ENCODE measurements around the gene LYRM2.

The LYRM2 gene

GRCh38 chr6:89596484-89596883 lies 42.1 kb downstream of the LYRM2 start:
- no peak for DNase-seq

- DNase-seq, result no peak
Observed at GRCh38 chr6:89596056-89596455, 42.5 kb downstream of the LYRM2 start.

DNA sequence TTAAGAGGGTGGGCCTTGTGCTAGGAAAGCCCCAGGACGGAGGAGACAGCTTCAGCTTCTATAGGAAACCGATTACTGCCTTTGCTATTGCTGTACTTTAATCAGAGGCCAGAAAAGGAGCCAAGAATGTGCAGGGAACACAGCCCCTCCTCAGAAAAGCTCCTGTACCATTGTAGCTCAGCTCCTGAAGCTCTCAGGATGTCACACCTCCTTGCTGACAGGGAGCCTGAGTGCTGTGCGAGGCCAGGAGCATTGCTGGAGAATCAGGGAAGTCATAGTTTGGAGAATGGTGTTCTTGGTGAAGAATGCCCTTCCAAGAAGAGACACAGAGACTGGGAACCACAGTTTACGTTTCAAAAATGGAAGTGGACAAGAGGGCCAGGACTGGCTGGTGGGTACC lies 46.8 kb downstream of the LYRM2 start:
- no peak for DNase-seq

DNA sequence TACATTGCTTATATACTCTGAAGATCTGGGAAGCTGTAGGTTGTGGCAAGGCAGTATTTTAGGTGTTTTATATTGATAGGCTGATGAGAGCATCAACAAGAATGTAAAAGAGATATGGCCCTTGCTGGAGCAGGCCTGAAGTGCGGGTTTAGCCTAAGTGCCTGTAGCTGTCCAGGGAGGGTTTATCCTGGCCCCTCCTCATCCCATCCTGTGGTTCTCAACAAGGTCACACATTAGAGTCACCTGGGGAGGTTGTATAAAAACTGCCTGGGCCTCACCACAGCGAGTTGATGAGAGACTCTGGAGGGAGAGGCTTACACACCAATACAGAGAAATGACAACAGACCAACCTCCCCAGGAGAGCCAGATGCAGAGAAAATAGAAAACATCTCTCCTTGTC lies 48.4 kb downstream of the LYRM2 start:
- no peak for DNase-seq

DNA sequence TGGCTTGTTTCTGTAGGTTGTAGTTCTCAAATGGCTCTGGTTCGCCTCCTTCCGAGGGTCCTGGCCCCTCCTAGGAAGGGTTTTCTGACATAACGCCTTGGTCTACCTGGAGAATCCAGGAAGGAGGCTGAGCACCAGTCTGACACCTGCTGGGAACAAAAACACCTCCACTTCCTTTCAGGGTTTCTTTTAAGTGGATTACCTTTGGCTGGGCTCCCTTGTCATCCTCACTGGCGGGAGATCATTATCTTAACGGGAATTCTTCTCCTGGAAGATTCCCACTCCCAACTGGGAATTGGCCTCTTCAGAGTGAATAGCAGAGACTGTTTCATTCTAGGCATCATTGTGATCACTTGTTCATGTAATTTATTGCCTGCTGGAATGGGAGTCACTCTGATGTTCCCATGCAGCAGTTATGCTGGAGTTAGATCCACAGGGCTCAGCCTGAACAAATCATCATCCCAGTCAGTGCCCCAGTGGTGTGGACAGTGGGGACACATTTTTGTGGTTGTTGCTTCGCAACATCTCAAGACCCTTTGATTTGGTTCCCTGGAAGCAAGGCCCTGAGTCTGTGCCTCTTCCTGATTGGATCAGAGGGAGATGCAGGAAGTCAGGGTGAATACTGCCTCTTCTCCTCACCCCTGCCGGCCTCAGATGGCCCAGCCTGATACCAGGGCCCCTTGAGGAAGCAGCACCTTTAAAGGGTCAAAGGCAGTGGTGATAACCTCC lies 49.1 kb downstream of the LYRM2 start:
- DNase-seq, result no peak

DNA sequence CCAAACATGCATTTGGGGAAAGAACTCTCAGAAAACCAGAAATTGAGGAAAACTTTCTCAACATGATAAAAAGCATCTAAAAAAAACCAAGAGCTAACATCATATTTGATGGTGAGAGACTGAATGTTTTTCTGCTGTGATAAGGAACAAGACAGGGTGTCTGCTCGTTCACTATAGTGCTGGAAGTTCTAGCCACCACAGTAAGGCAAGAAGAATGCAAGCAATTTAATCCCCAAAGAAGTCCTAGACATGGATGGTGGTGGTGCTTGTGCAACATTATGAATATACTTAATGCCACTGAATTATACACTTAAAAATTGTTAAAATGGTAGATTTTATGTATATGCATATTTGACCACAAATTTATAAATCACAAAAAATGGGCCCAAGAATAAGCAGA lies 53.4 kb downstream of the LYRM2 start:
- DNase-seq, result no peak

GRCh38 chr6:89584539-89584938 lies 54.0 kb downstream of the LYRM2 start:
- DNase-seq, result no peak

- no peak for DNase-seq
Observed at GRCh38 chr6:89583559-89583958, 55.0 kb downstream of the LYRM2 start.

- DNase-seq, result no peak
Observed at GRCh38 chr6:89582669-89583325, 55.8 kb downstream of the LYRM2 start.

DNA sequence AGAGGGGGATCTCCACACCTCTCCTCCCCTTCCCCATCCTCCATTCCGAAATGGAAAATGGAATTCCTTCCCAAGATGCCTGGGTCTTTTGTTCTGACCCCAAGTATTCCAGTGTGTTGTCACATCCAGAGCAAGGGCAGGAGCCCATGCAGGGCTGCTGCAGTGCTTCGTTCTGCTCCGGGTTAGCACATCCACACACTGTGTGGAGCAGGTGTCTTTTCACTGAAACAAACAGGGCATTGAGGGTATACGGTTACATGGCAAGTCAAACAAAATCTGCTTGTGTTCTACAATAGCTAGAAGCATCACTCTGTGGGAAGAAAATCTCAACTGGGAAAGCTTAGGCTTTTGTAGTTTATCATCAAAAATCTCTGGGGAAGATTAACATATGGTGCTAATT lies 56.9 kb downstream of the LYRM2 start:
- DNase-seq, result no peak

DNA sequence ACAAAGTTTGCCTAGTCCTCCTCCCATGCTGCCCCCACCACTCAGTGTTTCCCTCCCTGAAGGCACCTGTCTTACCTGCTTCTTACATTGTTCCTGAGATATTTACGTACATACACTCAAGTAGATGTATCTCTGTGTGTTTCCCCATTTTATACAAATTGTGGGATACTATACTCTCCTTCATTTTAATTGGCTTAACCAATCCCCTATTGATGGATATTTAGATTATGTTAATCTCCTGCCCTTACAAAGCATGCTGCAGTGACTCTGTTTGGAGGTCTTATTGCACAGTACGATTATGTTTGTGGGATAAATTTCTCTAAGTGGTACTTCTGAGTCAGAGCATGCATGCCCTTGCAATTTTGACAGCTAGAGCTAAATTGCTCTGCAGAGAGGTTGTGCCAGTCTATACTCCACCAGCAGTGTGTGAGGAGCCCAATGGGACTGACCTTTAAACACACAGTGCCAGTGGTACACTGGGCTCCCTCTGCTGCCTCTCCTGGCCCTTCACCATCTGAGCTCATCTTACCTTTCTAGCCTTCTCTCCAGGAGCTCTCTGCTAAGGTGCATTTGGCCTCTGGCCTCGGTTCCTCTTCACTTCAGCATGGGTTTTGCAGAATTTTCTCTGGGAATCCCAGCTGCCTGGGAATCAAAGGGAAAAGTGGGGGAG lies 57.4 kb downstream of the LYRM2 start:
- no peak for DNase-seq

- DNase-seq, result no peak
Observed at GRCh38 chr6:89575562-89575960, 63.0 kb downstream of the LYRM2 start.

DNA sequence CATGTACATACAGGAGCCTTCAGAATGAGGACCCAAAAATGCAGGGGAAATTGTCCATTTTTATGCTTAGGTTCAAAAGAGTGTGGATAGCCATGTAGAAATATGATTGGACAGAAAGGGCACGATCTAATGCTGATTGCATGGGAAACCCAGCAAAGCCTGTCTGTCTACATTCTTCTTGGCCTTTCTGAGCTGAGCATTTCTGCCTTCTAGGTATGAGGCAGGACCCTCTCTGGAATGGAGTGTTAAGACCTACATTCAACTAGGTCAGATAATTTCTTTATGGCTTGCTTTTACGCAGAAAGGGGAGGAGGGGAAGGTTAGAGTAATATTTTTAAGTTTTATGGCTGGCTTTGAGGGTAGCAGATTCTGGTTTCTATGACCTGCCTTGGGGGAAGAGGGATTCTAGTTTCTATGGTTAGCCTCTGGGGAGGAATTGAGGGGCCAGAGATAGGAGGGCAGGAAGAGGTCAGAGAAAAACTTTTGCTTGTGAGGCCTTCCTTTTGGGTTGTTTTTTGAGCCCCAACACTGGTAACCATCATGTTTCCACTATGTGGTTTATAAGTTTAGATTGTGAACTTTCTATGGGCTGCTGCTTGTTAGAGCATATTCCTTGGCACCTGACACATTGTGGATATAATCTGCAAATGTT lies 63.5 kb downstream of the LYRM2 start:
- no peak for DNase-seq

DNA sequence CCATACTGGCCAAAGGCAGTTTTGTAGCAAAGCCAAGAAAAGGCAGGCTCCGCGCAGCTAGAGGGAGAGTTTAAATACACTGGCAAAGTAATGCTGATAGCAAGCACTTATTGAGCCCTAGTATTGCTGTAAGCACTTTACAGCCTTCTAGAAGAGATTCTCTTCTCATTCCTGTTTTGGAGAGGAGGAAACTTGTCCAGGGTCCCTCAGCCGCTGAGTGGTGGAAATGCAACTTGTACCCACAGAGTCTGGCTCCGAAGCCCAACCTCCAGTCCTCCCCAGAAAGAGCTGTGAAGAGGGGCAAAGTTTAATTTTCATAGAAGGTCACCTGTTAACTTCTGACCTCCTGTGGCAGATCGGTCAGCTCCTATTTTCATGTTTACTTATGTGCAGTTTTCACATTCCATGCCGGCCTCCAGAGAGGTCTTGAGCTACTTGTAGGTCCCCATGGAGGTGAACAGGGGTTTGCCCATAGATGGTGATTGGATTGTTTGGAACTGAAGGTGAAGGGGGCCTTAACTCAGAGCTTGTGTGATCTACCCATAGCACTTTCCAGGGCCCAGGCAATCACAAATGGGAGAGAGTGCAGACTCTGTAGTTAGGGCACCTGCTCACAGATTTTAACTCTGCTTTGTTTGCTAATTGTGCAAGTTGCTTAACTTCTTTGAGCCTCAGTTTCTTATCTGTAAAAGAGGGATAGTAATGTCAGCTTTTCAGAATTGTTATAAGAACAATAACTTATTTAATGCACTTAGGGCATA lies 70.7 kb downstream of the LYRM2 start:
- DNase-seq, result no peak

DNA sequence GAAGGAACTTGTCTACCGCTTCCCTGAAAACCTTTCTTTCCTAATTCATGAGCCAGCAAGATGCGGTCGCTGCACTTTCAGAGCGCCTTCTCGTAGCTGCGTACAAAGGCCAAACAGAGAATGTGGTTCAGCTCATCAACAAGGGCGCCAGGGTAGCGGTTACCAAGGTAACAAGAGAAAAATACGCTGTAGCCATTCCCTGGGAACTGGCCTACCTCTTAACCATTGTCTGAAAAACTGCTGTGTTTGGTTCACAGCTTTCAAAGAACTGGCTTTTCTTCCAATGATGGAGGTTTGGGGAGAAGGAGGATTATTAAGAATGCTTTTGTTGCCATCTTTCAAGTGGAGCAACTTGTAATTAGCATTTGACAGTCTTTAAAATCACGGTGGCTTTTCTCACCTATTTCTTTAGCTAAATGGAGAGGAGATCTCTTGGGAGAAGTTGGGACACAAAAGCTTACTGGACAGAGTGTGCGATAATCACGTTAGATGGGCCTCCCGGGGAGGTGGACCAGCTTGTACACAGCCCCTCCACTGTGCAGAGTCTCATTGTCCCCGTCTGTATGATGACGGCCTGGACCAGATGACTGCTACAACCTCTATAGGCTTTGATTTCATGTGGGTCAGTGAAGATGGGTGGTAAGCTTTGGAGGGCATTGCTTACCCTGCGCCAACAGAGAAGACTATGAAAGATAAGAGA lies 71.5 kb downstream of the LYRM2 start:
- peak in 16 of 56 donors; percentile 1 to 52 (median 18) for DNase-seq

- DNase-seq, result no peak
Observed at GRCh38 chr6:89566008-89566800, 72.3 kb downstream of the LYRM2 start.

DNA sequence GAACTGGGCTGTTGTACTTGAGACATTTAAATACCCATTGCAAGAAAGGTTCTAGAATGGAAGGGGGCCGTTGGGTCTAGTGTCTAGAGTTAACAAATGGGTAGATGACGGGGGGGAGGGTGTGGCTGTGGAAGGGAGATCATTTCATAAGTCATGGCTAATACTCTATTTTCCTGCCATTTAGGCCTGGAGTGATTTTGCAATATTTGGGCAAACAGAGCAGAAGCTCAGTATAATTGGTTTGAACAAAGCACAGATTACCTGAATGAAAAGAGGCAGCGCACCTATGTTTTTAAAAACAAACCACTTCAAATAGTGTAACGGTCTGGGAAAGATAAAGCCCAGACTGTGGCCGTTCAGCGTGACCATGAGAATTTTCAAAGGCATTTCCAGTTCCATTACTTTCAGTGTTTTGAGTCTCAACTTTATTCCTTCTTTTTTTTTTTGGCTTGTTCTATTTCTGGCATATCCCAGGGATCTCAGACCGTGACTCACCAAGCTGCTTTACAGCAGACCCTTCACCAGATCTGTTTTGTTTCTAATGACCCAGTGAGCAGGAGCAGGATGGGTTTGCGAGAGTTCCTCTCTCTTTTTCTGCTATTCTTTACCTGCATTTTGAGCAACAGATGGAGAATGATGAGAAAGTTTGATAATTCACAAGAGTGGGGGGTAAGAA lies 73.7 kb downstream of the LYRM2 start:
- DNase-seq, result no peak

DNA sequence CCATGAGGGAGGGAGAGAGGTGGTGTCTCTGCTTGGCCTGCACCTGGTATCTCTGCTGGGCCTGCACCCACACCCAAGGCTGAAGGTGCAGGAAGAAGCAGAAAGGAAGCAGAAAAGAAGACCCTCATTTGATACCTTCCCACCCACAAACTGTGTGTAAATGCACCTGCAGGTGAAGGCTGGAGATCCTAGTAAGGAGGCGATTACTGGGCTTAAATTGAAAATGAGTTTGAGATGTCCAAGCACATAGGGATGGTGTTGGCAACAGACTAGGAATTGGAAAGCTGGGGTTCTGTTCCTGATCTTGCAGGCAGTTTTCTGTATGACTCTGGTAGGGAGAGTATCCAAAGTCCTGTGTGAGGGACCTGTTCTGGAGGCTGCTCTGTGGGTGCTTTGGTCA lies 74.7 kb downstream of the LYRM2 start:
- DNase-seq, result peak in 1 of 56 donors; percentile 12
